Keratinocyte (primary cell): ENCODE measurements around the gene IHH.

Source experiments
- EZH2 ChIP-seq: IDR thresholded peaks from one replicate; pipeline ENCODE4 v1.6.1; 2012; ENCODE audit warnings: inconsistent platforms, mild to moderate bottlenecking, low read length, moderate library complexity
- TF ChIP-seq, protein P1 (sequence below), 3 experiments: IDR thresholded peaks in 1 of 3; conservative IDR thresholded peaks in 1 of 3; optimal IDR thresholded peaks in 1 of 3; 2 replicates in 2 of 3; 3 replicates in 1 of 3; pipeline versions ENCODE3 to v1.5.1; 2011; ENCODE audit warnings: low read length in 3 of 3, mild to moderate bottlenecking in 3 of 3, moderate library complexity in 2 of 3, control low read depth in 1 of 3, inconsistent platforms in 1 of 3; ENCODE audit not compliant: insufficient read depth in 2 of 3; ENCODE audit errors: extremely low read depth in 1 of 3

DNA sequence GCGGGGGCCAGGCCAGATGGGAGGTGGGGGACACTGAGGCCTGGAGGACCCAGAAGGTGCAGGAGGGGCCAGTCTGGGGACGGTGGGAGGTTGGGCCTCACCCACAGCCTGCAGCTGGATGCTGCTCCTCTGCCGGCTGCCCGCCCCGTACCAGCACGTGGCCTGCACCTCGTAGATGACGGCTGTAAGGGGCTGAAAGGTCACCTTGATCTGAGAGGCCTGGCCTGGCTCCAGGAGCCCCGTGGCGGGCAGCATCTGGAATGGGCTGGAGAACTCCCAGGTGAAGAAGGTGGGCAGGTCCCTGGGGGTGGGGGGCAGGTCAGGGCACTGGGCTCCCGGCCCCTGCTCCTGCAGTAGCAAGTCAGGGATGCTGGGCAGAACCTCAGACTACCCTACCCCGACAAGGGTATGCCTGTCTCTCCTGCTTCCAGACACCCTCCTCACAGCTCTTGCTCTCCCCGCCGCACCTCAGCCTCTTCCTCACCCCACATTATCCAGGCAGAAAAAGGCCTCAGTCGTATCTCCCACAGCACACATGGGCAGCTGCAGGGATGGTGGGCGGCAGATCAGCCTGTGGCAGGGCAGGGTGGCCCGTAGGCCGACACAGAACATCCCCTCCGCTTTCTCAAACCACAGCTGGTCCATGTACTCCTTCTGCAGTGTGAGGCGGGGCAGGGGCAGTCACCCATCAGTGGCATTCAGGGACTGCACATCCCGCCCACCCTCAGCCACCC lies 29.5 kb downstream of the IHH start:
- TF ChIP-seq EZH2 = no peak
- TF ChIP-seq, protein P1, sequence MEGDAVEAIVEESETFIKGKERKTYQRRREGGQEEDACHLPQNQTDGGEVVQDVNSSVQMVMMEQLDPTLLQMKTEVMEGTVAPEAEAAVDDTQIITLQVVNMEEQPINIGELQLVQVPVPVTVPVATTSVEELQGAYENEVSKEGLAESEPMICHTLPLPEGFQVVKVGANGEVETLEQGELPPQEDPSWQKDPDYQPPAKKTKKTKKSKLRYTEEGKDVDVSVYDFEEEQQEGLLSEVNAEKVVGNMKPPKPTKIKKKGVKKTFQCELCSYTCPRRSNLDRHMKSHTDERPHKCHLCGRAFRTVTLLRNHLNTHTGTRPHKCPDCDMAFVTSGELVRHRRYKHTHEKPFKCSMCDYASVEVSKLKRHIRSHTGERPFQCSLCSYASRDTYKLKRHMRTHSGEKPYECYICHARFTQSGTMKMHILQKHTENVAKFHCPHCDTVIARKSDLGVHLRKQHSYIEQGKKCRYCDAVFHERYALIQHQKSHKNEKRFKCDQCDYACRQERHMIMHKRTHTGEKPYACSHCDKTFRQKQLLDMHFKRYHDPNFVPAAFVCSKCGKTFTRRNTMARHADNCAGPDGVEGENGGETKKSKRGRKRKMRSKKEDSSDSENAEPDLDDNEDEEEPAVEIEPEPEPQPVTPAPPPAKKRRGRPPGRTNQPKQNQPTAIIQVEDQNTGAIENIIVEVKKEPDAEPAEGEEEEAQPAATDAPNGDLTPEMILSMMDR (optimal IDR thresholded peaks at IDR 0.05 in 1 of 3, IDR thresholded peaks at IDR 0.05 in 1 of 3, conservative IDR thresholded peaks at IDR 0.05 in 1 of 3; ENCODE audit: extremely low read depth in 1 of 3, insufficient read depth in 2 of 3, low read length in 3 of 3) = no peak
